ENCODE measurements around the gene KRT5. TPM values are rescaled to one million over a fixed set of nuclear protein-coding genes. Genes with fewer than 3 reads are reported as not detected.

Gene KRT5
- total and polyA plus RNA-seq, 2 experiments from 2014 or later = not detected

DNA sequence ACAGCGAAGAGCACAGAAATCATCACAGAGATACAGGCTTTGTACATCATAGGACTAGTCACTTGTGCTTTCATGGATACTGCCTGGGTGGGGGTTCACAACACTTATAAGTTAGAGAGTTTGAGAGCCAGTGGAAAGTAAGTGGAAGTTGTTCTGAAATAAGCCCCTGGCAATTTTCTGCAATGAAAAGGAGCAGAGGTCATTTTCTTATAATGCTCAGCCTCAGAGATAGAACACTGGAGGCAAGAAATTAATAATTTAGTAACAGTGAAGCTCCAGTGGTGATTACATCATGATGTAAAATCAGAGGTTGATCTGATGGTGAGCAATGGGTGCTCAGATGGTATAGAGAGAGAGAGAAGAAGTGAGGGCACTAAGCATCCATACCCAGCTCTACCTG lies 33.0 kb downstream of the KRT5 start:
- Mint-ChIP-seq H3K4me3 (no peak overlapping the region), H3K27ac (no peak overlapping the region), H3K4me1 (no peaks in the 10 kb centered on the region; the same call in 2 of the 3 replicates), H3K9me3 (peaks cover 17% of the 10 kb centered on the region), H3K36me3 (ENCODE audit: low read depth) (peaks cover 3% of the 10 kb centered on the region; the same call in 2 of the 3 replicates), H3K27me3 (ENCODE audit: insufficient read depth, low read depth, poor library complexity) (peaks cover 2% of the 10 kb centered on the region)
- Histone ChIP-seq H3K79me2 (replicated peaks; ENCODE audit: insufficient read depth) (no peaks in the 10 kb centered on the region), H2AFZ (no peak overlapping the region), H3K4me1 (ENCODE audit: insufficient read depth) (no peaks in the 10 kb centered on the region), H3K27ac (ENCODE audit: low read depth) (no peak overlapping the region), H3K27me3 (ENCODE audit: insufficient read depth) (no peaks in the 10 kb centered on the region), H3K9me2 (ENCODE audit: insufficient read depth) (no peaks in the 10 kb centered on the region), H3F3A (replicated peaks; ENCODE audit: low read depth) (no peaks in the 10 kb centered on the region), H3K4me2 (no peak overlapping the region), H3K4me3 (no peak overlapping the region), H3K36me3 (ENCODE audit: insufficient read depth) (no peaks in the 10 kb centered on the region), H4K20me1 (replicated peaks; ENCODE audit: insufficient read depth) (no peaks in the 10 kb centered on the region)
- TF ChIP-seq ZNF114 (CRISPR knock-in tag; IDR thresholded peaks at IDR 0.05) (no peak), ZNF462 (CRISPR knock-in tag; IDR thresholded peaks at IDR 0.05) (no peak), CREB1 (CRISPR knock-in tag; IDR thresholded peaks at IDR 0.05; ENCODE audit: low read depth) (no peak), JUNB (IDR thresholded peaks at IDR 0.05; ENCODE audit: unreplicated experiment) (no peak), ZNF331 (CRISPR knock-in tag; IDR thresholded peaks at IDR 0.05; ENCODE audit: low read depth) (no peak), EZH2 (IDR thresholded peaks at IDR 0.05; ENCODE audit: low read depth, unreplicated experiment) (no peak), POLR2AphosphoS5 (IDR thresholded peaks at IDR 0.05; ENCODE audit: low read depth) (no peak), NANOG (IDR thresholded peaks at IDR 0.05; ENCODE audit: borderline replicate concordance) (no peak), EZH2phosphoT487 (IDR thresholded peaks at IDR 0.05; ENCODE audit: unreplicated experiment) (no peak), STAT1 (IDR thresholded peaks at IDR 0.05; ENCODE audit: unreplicated experiment) (no peak)
- TF ChIP-seq, protein P1, sequence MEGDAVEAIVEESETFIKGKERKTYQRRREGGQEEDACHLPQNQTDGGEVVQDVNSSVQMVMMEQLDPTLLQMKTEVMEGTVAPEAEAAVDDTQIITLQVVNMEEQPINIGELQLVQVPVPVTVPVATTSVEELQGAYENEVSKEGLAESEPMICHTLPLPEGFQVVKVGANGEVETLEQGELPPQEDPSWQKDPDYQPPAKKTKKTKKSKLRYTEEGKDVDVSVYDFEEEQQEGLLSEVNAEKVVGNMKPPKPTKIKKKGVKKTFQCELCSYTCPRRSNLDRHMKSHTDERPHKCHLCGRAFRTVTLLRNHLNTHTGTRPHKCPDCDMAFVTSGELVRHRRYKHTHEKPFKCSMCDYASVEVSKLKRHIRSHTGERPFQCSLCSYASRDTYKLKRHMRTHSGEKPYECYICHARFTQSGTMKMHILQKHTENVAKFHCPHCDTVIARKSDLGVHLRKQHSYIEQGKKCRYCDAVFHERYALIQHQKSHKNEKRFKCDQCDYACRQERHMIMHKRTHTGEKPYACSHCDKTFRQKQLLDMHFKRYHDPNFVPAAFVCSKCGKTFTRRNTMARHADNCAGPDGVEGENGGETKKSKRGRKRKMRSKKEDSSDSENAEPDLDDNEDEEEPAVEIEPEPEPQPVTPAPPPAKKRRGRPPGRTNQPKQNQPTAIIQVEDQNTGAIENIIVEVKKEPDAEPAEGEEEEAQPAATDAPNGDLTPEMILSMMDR (conservative IDR thresholded peaks at IDR 0.05; ENCODE audit: low read depth in 2 of 2) = no peak
- TF ChIP-seq, protein P2, sequence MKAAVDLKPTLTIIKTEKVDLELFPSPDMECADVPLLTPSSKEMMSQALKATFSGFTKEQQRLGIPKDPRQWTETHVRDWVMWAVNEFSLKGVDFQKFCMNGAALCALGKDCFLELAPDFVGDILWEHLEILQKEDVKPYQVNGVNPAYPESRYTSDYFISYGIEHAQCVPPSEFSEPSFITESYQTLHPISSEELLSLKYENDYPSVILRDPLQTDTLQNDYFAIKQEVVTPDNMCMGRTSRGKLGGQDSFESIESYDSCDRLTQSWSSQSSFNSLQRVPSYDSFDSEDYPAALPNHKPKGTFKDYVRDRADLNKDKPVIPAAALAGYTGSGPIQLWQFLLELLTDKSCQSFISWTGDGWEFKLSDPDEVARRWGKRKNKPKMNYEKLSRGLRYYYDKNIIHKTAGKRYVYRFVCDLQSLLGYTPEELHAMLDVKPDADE (IDR thresholded peaks at IDR 0.05) = no peak
- TF ChIP-seq, protein P3, sequence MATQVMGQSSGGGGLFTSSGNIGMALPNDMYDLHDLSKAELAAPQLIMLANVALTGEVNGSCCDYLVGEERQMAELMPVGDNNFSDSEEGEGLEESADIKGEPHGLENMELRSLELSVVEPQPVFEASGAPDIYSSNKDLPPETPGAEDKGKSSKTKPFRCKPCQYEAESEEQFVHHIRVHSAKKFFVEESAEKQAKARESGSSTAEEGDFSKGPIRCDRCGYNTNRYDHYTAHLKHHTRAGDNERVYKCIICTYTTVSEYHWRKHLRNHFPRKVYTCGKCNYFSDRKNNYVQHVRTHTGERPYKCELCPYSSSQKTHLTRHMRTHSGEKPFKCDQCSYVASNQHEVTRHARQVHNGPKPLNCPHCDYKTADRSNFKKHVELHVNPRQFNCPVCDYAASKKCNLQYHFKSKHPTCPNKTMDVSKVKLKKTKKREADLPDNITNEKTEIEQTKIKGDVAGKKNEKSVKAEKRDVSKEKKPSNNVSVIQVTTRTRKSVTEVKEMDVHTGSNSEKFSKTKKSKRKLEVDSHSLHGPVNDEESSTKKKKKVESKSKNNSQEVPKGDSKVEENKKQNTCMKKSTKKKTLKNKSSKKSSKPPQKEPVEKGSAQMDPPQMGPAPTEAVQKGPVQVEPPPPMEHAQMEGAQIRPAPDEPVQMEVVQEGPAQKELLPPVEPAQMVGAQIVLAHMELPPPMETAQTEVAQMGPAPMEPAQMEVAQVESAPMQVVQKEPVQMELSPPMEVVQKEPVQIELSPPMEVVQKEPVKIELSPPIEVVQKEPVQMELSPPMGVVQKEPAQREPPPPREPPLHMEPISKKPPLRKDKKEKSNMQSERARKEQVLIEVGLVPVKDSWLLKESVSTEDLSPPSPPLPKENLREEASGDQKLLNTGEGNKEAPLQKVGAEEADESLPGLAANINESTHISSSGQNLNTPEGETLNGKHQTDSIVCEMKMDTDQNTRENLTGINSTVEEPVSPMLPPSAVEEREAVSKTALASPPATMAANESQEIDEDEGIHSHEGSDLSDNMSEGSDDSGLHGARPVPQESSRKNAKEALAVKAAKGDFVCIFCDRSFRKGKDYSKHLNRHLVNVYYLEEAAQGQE (IDR thresholded peaks at IDR 0.05; ENCODE audit: unreplicated experiment) = no peak
- no peak for ATAC-seq
- DNase-seq (ENCODE audit: low spot score) = no peak
